GM12878 (cell line): ENCODE data around the gene ALDOB. TPM values are rescaled to one million over a fixed set of nuclear protein-coding genes. Genes with fewer than 3 reads are reported as not detected.

Experiments
- ATAC-seq: fragments of 200-7000 bp; cut with Tn5 transposase; 3 replicates; pipeline ENCODE4 v1.9.1; 2020; ENCODE audit warnings: mild to moderate bottlenecking, moderate library complexity
- BruUV-seq: library from RNA; stranded (reverse); fragments of 400-500 nt; replicated peaks from 2 replicates; lab custom pipeline; 2021; lab: Mats Ljungman, UMichigan
- CTCF ChIA-PET: fragments of 300-600 bp; sonication (Branson Sonifier 250); formaldehyde crosslinking; extraction: SDS; loops from one replicate; lab custom pipeline; 2021; ENCODE audit warnings: inconsistent platforms; lab: Yijun Ruan, JAX
- POLR2A ChIA-PET: fragments of 350-600 bp; formaldehyde crosslinking; extraction: SDS; loops from one replicate; lab custom pipeline; 2021; ENCODE audit warnings: inconsistent platforms; lab: Charles Lee
- RAD21 ChIA-PET: fragments of 300-600 bp; sonication (Branson Sonifier 250); formaldehyde crosslinking; loops from one replicate; lab custom pipeline; 2023; ENCODE audit warnings: antibody characterized with exemption; ENCODE audit not compliant: unreplicated experiment; lab: Charles Lee
- SMC1A ChIA-PET: fragments of 300-600 bp; sonication (Branson Sonifier 250); formaldehyde crosslinking; loops from one replicate; lab custom pipeline; 2023; ENCODE audit not compliant: unreplicated experiment, uncharacterized antibody; lab: Charles Lee
- DNase-seq: peaks from one replicate; pipeline ENCODE4 v3.0.0-alpha.2; 2011; ENCODE audit warnings: low read depth, low spot score
- FAIRE-seq: peaks from 3 replicates; lab custom pipeline; 2011; peaks lifted over from hg19 to GRCh38; lab: Jason Lieb, UNC
- H2AFZ ChIP-seq: 2 replicates; pipeline ENCODE4 v1.6.0; 2011; ENCODE audit warnings: low read depth, low read length, control low read depth; ENCODE audit not compliant: control insufficient read depth
- H3K27ac ChIP-seq: 2 replicates; pipeline ENCODE4 v1.5.1; 2011; ENCODE audit warnings: control low read depth; ENCODE audit not compliant: control insufficient read depth, insufficient read depth
- H3K27me3 ChIP-seq, 2 experiments: replicated peaks in 1 of 2; 2 replicates each; pipeline versions ENCODE4 v1.6.0 to v1.6.1; 2011; ENCODE audit warnings: low read length in 1 of 2; ENCODE audit not compliant: control insufficient read depth in 2 of 2, insufficient read depth in 2 of 2
- H3K36me3 ChIP-seq, 2 experiments: 2 replicates each; pipeline ENCODE4 v1.5.1; 2011; ENCODE audit warnings: low read length in 1 of 2; ENCODE audit not compliant: control insufficient read depth in 2 of 2, insufficient read depth in 2 of 2
- H3K4me1 ChIP-seq: 2 replicates; pipeline ENCODE4 v1.6.1; 2011; ENCODE audit warnings: mild to moderate bottlenecking, low read length, moderate library complexity, mixed read lengths; ENCODE audit not compliant: control insufficient read depth, insufficient read depth
- H3K4me2 ChIP-seq: 2 replicates; pipeline ENCODE4 v1.6.0; 2011; ENCODE audit warnings: control low read depth; ENCODE audit not compliant: control insufficient read depth, insufficient read depth
- H3K4me3 ChIP-seq: fragments of 200-600 bp; sonication (generic); 2 replicates; pipeline ENCODE4 v1.5.1; 2016
- H3K79me2 ChIP-seq: 2 replicates; pipeline ENCODE4 v1.6.0; 2011; ENCODE audit warnings: low read length; ENCODE audit not compliant: control insufficient read depth, insufficient read depth
- H3K9ac ChIP-seq: 2 replicates; pipeline ENCODE4 v1.8.0; 2011; ENCODE audit warnings: low read length, control low read depth, mixed read lengths; ENCODE audit not compliant: control insufficient read depth, insufficient read depth
- H3K9me3 ChIP-seq: replicated peaks from 3 replicates; pipeline ENCODE4 v1.5.1; 2011; ENCODE audit warnings: mild to moderate bottlenecking, low read length; ENCODE audit not compliant: control insufficient read depth, insufficient read depth
- H4K20me1 ChIP-seq: 2 replicates; pipeline ENCODE4 v1.6.0; 2011; ENCODE audit not compliant: control insufficient read depth, insufficient read depth
- ATF7 ChIP-seq: fragments of 450-650 bp; IDR thresholded peaks from 2 replicates; pipeline ENCODE4 v1.6.1; 2016; ENCODE audit warnings: low read depth, mild to moderate bottlenecking
- CUX1 ChIP-seq: IDR thresholded peaks from 2 replicates; pipeline ENCODE4 v1.6.1; 2012; ENCODE audit warnings: improper control_type of control experiment, low read depth, low read length; ENCODE audit not compliant: insufficient replicate concordance
- HDGF ChIP-seq: fragments of 450-650 bp; IDR thresholded peaks from 2 replicates; pipeline ENCODE4 v1.6.1; 2016; ENCODE audit warnings: antibody characterized with exemption
- MEF2B ChIP-seq: fragments of 450-650 bp; IDR thresholded peaks from 2 replicates; pipeline ENCODE4 v1.6.1; 2018; ENCODE audit warnings: mild to moderate bottlenecking, moderate library complexity; ENCODE audit not compliant: partially characterized antibody, poor library complexity, severe bottlenecking
- MTA3 ChIP-seq: IDR thresholded peaks from 2 replicates; pipeline ENCODE4 v1.6.1; 2012; ENCODE audit warnings: low read length, inconsistent platforms, borderline replicate concordance
- PAX5 ChIP-seq: IDR thresholded peaks from 2 replicates; pipeline ENCODE4 v1.6.1; 2011; ENCODE audit warnings: low read depth, low read length, borderline replicate concordance
- PML ChIP-seq: IDR thresholded peaks from 2 replicates; pipeline ENCODE4 v1.6.1; 2012; ENCODE audit warnings: low read length, inconsistent platforms
- SIX5 ChIP-seq: IDR thresholded peaks from 2 replicates; pipeline ENCODE4 v1.6.1; 2011; ENCODE audit warnings: mild to moderate bottlenecking, low read depth, low read length, moderate library complexity; ENCODE audit not compliant: severe bottlenecking
- WGBS: methylation state at CpG from one replicate; pipeline ENCODE4 v1.1.6; 2016; ENCODE audit warnings: low lambda C conversion rate; ENCODE audit not compliant: insufficient replicate concordance, insufficient coverage; ENCODE audit errors: missing lambda C conversion rate; 5-methylcytosine and 5-hydroxymethylcytosine counted together
- in situ Hi-C: fragments of 300-500 bp; cut with MboI; formaldehyde crosslinking; loops from 9 replicates; pipeline ENCODE4 v1.14.3; 2018; ENCODE audit warnings: mixed read lengths
- intact Hi-C: fragments of 100-400 bp; cut with micrococcal nuclease; formaldehyde crosslinking; loops from one replicate; pipeline ENCODE4 v1.14.2; 2022; ENCODE audit not compliant: unreplicated experiment
- polyA plus RNA-seq, 11 experiments: library from polyadenylated mRNA; depleted of rRNA in 4 of 11; unstranded in 6 of 11; stranded (reverse) in 5 of 11; fragments of >200 nt; fragmentation: Nextera tagmentation in 4 of 11; fragmentation: Illumina TruSeq in 1 of 11; extraction: Ambion mirVana in 4 of 11; extraction: Trizol in 1 of 11; gene quantifications; 1 replicate in 1 of 11; 2 replicates in 10 of 11; pipeline versions ENCODE4 v1.2.1 to v1.2.3, GENCODE V29; 2011 to 2016; ENCODE audit warnings: inconsistent platforms in 2 of 11, missing spikeins in 2 of 11, low read depth in 1 of 11
- total RNA-seq, 4 experiments: library from RNA; depleted of rRNA in 3 of 4; stranded (reverse); fragments of >200 nt in 3 of 4; fragmentation: Illumina TruSeq in 1 of 4; extraction: Trizol in 1 of 4; gene quantifications; 2 replicates each; pipeline versions ENCODE4 v1.2.1 to v1.2.3, GENCODE V29; 2013 to 2021
- TF ChIP-seq, protein P1 (sequence below): IDR thresholded peaks from 2 replicates; pipeline ENCODE4 v1.6.1; 2011; ENCODE audit warnings: low read depth, mild to moderate bottlenecking, low read length, moderate library complexity, borderline replicate concordance; ENCODE audit errors: extremely low read depth

The ALDOB gene
- total and polyA plus RNA-seq, 10 of the 15 experiments (the other 5 are each of a cell fraction or from before 2014, with no cell fraction given): 0.03 to 0.82 (median 0.04) TPM; not detected in 7

DNA sequence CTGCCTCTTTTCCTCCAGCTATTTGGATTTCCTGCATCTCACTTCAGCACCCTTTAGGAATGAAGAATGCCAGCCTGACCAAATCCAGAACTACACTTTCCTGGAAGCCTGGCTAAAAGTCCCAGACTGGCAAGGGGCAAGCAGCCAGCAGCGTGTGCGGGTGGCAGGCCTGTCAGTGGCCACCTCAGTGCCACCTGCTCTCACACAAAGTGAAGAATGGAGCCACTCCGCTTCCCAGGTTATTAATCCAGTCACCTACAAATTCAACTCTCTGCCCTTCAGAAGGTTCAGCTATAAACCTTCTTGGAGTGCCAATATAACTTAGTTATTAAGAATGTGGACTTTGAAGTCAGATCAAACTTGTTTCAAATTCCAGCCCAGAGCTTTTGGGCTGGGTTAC lies 6.7 kb upstream of the ALDOB start:
- no TSS peak for BruUV-seq
- Histone ChIP-seq H3K79me2 (no peaks in the 10 kb centered on the region), H4K20me1 (no peaks in the 10 kb centered on the region), H2AFZ (no peak overlapping the region), H3K27me3 (no peaks in the 10 kb centered on the region), H3K4me1 (no peaks in the 10 kb centered on the region), H3K4me3 (no peak overlapping the region), H3K36me3 (no peaks in the 10 kb centered on the region), H3K9ac (no peak overlapping the region), H3K9me3 (no peaks in the 10 kb centered on the region), H3K4me2 (no peak overlapping the region), H3K27ac (no peak overlapping the region)
- DNase-seq: no peak
- in situ Hi-C loops: no loop called here
- ChIA-PET POLR2A (interaction anchor here (1.1 kb wide), 1 partner anchor 44 kb away, joined by 3 read pairs; the partner anchor contains the start of genes MRPL50 and ZNF189), SMC1A (no interaction called here), CTCF (interaction anchor here (0.7 to 1.5 kb wide), 3 partner anchors 28 to 1565 kb away, joined by 3 read pairs; no protein-coding TSS in a partner anchor), RAD21 (no interaction called here)
- no peak for FAIRE-seq
- no peak for TF ChIP-seq HDGF
- TF ChIP-seq ATF7: no peak
- no peak for TF ChIP-seq MTA3
- 54% methylated on average over 3 of the region's 3 CpGs for WGBS
- ATAC-seq: no peak
- intact Hi-C loops: no loop called here

DNA sequence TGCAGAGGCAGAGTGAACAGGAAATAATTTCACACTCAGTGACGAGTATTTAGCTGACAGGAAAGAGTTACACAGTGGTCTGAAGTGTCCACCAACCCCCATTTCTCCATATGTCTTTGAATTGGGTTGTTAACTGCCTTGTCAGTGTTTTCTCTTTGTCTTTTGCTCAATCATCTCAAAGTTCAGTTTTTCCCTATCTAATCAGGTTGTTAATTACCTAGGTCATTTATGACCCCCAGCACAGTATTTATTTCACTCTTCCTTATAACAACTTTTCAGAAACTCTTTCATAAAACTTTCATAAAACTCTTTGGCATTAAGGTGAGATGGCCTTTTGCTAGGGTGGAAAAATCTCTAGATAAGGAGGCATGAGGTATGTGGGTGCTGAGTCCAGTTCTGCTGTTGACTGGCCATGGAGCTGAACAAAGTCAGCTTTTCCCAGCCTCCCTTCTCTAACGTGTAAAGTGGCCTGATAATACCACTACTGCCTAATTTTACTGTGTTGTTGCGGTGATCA lies 5.2 kb upstream of the ALDOB start:
- no TSS peak for BruUV-seq
- no peak for TF ChIP-seq SIX5
- TF ChIP-seq PAX5: no peak
- no peak for TF ChIP-seq CUX1
- no peak for TF ChIP-seq MEF2B
- no peak for TF ChIP-seq PML
- TF ChIP-seq, protein P1, sequence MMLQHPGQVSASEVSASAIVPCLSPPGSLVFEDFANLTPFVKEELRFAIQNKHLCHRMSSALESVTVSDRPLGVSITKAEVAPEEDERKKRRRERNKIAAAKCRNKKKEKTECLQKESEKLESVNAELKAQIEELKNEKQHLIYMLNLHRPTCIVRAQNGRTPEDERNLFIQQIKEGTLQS: no peak

More for the DNA sequence above, 5.2 kb upstream of the ALDOB start:
- H3K9ac ChIP-seq: no peak overlapping the region
- ChIA-PET SMC1A (no interaction called here), CTCF (interaction anchor here (0.6 to 1.1 kb wide), 2 partner anchors 13 to 699 kb away, joined by 3 read pairs; no protein-coding TSS in a partner anchor), RAD21 (no interaction called here), POLR2A (no interaction called here)
- H3K4me2 ChIP-seq: no peak overlapping the region
- no peak overlapping the region for H3K27ac ChIP-seq
- intact Hi-C loops (no loop called here), in situ Hi-C loops (no loop called here)
- 42% methylated on average over 3 of the region's 3 CpGs for WGBS
- H3K79me2 ChIP-seq: no peaks in the 10 kb centered on the region
- H3K36me3 ChIP-seq: no peaks in the 10 kb centered on the region
- H4K20me1 ChIP-seq: no peaks in the 10 kb centered on the region
- H3K27me3 ChIP-seq: no peaks in the 10 kb centered on the region
- ATAC-seq: no peak
- no peaks in the 10 kb centered on the region for H3K4me1 ChIP-seq
- no peak overlapping the region for H3K4me3 ChIP-seq
- no peaks in the 10 kb centered on the region for H3K9me3 ChIP-seq
- FAIRE-seq: no peak
- no peak overlapping the region for H2AFZ ChIP-seq
- DNase-seq: no peak
